ENCODE results near the gene CLASRP. TPM values are rescaled to one million over a fixed set of nuclear protein-coding genes. Genes with fewer than 3 reads are reported as not detected.
A peak's percentile ranks its signal among the peaks of the same experiment; 100 is the strongest.

CLASRP gene
- total RNA-seq, 2 donors from 2014 or later, result 67.1 to 90.3 TPM

- H3K4me1 ChIP-seq (ENCODE audit: control insufficient read depth, insufficient read depth, low read length), result peaks cover 6% of the 10 kb centered on the region
- H3K36me3 Mint-ChIP-seq (ENCODE audit: low read depth), result peaks cover 21% of the 10 kb centered on the region
- peak overlapping the region; percentile 98 for H3K9ac ChIP-seq (ENCODE audit: extremely low read depth, low read length, poor library complexity, severe bottlenecking)
- no peaks in the 10 kb centered on the region for H3K9me3 Mint-ChIP-seq
- peak overlapping the region; percentile 99 for H3K4me3 Mint-ChIP-seq
- no peaks in the 10 kb centered on the region for H3K27me3 ChIP-seq (ENCODE audit: control insufficient read depth, insufficient read depth, low read length, poor library complexity, severe bottlenecking)
- no peaks in the 10 kb centered on the region for H3K9me3 ChIP-seq (ENCODE audit: control insufficient read depth, low read length)
- H3K36me3 ChIP-seq (ENCODE audit: control insufficient read depth, insufficient read depth, low read length), result peaks cover 23% of the 10 kb centered on the region
- H3K4me1 Mint-ChIP-seq, result peaks cover 29% of the 10 kb centered on the region
- peak overlapping the region; percentile 99 for H3K27ac Mint-ChIP-seq
- no peak for TF ChIP-seq CTCF (conservative IDR thresholded peaks at IDR 0.05)
- WGBS, 2 experiments (ENCODE audit: insufficient coverage in 1 of 2, insufficient read length in 1 of 2), result 0 to 1% methylated on average over 5 to 6 of the region's 6 CpGs
- no peaks in the 10 kb centered on the region for H3K27me3 Mint-ChIP-seq (ENCODE audit: insufficient read depth)
- H3K27ac ChIP-seq (ENCODE audit: low read depth, low read length), result peak overlapping the region; percentile 71
- peak; percentile 89 for DNase-seq
- H3K4me3 ChIP-seq (ENCODE audit: low read length), result peak overlapping the region; percentile 99
These were observed 41.1 kb downstream of the CLASRP start for GRCh38 chr19:45079911-45080370.

- no peak overlapping the region for H3K27ac ChIP-seq (ENCODE audit: low read depth, low read length)
- Mint-ChIP-seq H3K4me3 (peak overlapping the region; percentile 99), H3K36me3 (ENCODE audit: low read depth) (peaks cover 39% of the 10 kb centered on the region), H3K4me1 (peaks cover 29% of the 10 kb centered on the region), H3K9me3 (no peaks in the 10 kb centered on the region), H3K27me3 (ENCODE audit: insufficient read depth) (no peaks in the 10 kb centered on the region), H3K27ac (peak overlapping the region; percentile 5)
- no peak for DNase-seq
- H3K9me3 ChIP-seq (ENCODE audit: control insufficient read depth, low read length), result no peaks in the 10 kb centered on the region
- no peak overlapping the region for H3K4me3 ChIP-seq (ENCODE audit: low read length)
- H3K9ac ChIP-seq (ENCODE audit: extremely low read depth, low read length, poor library complexity, severe bottlenecking), result no peak overlapping the region
- TF ChIP-seq CTCF (conservative IDR thresholded peaks at IDR 0.05), result no peak
- H3K27me3 ChIP-seq (ENCODE audit: control insufficient read depth, insufficient read depth, low read length, poor library complexity, severe bottlenecking), result no peaks in the 10 kb centered on the region
- peaks cover 38% of the 10 kb centered on the region for H3K36me3 ChIP-seq (ENCODE audit: control insufficient read depth, insufficient read depth, low read length)
- no peaks in the 10 kb centered on the region for H3K4me1 ChIP-seq (ENCODE audit: control insufficient read depth, insufficient read depth, low read length)
- 96 to 97% methylated on average over 5 of the region's 5 CpGs for WGBS, 2 experiments (ENCODE audit: insufficient coverage in 1 of 2, insufficient read length in 1 of 2)
These were observed 43.3 kb downstream of the CLASRP start for GRCh38 chr19:45082170-45082569.

- no peaks in the 10 kb centered on the region for H3K9me3 ChIP-seq (ENCODE audit: control insufficient read depth, low read length)
- peaks cover 74% of the 10 kb centered on the region for H3K36me3 ChIP-seq (ENCODE audit: control insufficient read depth, insufficient read depth, low read length)
- H3K9ac ChIP-seq (ENCODE audit: extremely low read depth, low read length, poor library complexity, severe bottlenecking), result no peak overlapping the region
- H3K27ac Mint-ChIP-seq, result peak overlapping the region; percentile 44
- no peaks in the 10 kb centered on the region for H3K9me3 Mint-ChIP-seq
- H3K27me3 Mint-ChIP-seq (ENCODE audit: insufficient read depth), result no peaks in the 10 kb centered on the region
- H3K4me3 ChIP-seq (ENCODE audit: low read length), result no peak overlapping the region
- H3K4me1 ChIP-seq (ENCODE audit: control insufficient read depth, insufficient read depth, low read length), result no peaks in the 10 kb centered on the region
- H3K36me3 Mint-ChIP-seq (ENCODE audit: low read depth), result peaks cover 64% of the 10 kb centered on the region
- no peak for TF ChIP-seq CTCF (conservative IDR thresholded peaks at IDR 0.05)
- H3K27me3 ChIP-seq (ENCODE audit: control insufficient read depth, insufficient read depth, low read length, poor library complexity, severe bottlenecking), result no peaks in the 10 kb centered on the region
- H3K4me3 Mint-ChIP-seq, result no peak overlapping the region
- peaks cover 27% of the 10 kb centered on the region for H3K4me1 Mint-ChIP-seq
- DNase-seq, result no peak
- H3K27ac ChIP-seq (ENCODE audit: low read depth, low read length), result no peak overlapping the region
- 95 to 100% methylated on average over 2 to 4 of the region's 4 CpGs for WGBS, 2 experiments (ENCODE audit: insufficient coverage in 1 of 2, insufficient read length in 1 of 2)
These were observed 47.6 kb downstream of the CLASRP start for GRCh38 chr19:45086480-45086879.

Data from endodermal cell (in vitro differentiated cells).